ENCODE results near the gene NPIPB4.
"Not testable (repeated sequence)": the region's sequence is repeated elsewhere in the genome, so short reads cannot be mapped to it uniquely, and the experiment has no call there.

GRCh38 chr16:21817012-21817411 lies 40.5 kb downstream of the NPIPB4 start:
- not testable (repeated sequence) for TF ChIP-seq NRF1 (conservative IDR thresholded peaks at IDR 0.05; ENCODE audit: low read depth, low read length); SRF (IDR thresholded peaks at IDR 0.05; ENCODE audit: low read depth in 2 of 2, low read length in 2 of 2); POLR2A (IDR thresholded peaks at IDR 0.05; ENCODE audit: low read depth, low read length); EP300 (IDR thresholded peaks at IDR 0.05; ENCODE audit: borderline replicate concordance in 1 of 2, control insufficient read depth in 1 of 2, low read depth in 2 of 2, low read length in 2 of 2); CTCF (IDR thresholded peaks at IDR 0.05 in 2 of 3, conservative IDR thresholded peaks at IDR 0.05 in 1 of 3; ENCODE audit: control insufficient read depth in 2 of 3, extremely low read depth in 1 of 3, insufficient read depth in 1 of 3, low read depth in 3 of 3, low read length in 3 of 3); ESRRA (IDR thresholded peaks at IDR 0.05; ENCODE audit: low read length); SMC3 (IDR thresholded peaks at IDR 0.05; ENCODE audit: borderline replicate concordance, low read length); ZNF274 (IDR thresholded peaks at IDR 0.05; ENCODE audit: insufficient read depth, insufficient read length); LARP7 (IDR thresholded peaks at IDR 0.05); RFX5 (IDR thresholded peaks at IDR 0.05; ENCODE audit: low read depth, low read length); ZNF384 (IDR thresholded peaks at IDR 0.05; ENCODE audit: borderline replicate concordance, low read depth, low read length); POLR2AphosphoS5 (IDR thresholded peaks at IDR 0.05; ENCODE audit: low read length); RELA (IDR thresholded peaks at IDR 0.05; ENCODE audit: borderline replicate concordance, partially characterized antibody)
